HepG2 (cell line): ENCODE data around the gene RAPGEF2. TPM values are rescaled to one million over a fixed set of nuclear protein-coding genes. Genes with fewer than 3 reads are reported as not detected.

Source experiments
- ATAC-seq: fragments of 200-7000 bp; cut with Tn5 transposase; 3 replicates; pipeline ENCODE4 v1.9.1; 2020; ENCODE audit warnings: mild to moderate bottlenecking, moderate library complexity
- BruUV-seq: library from RNA; stranded (reverse); fragments of 400-500 nt; replicated peaks from 2 replicates; lab custom pipeline; 2021; lab: Mats Ljungman, UMichigan
- CTCF ChIA-PET: fragments of 300-600 bp; formaldehyde crosslinking; extraction: SDS; loops from one replicate; lab custom pipeline; 2021; ENCODE audit warnings: low total read pairs, inconsistent platforms, low intra/inter-chr PET ratio; lab: Yijun Ruan, JAX
- POLR2A ChIA-PET: fragments of 350-600 bp; sonication (Branson Sonifier 250); formaldehyde crosslinking; loops from one replicate; lab custom pipeline; 2020; ENCODE audit warnings: antibody characterized with exemption, inconsistent platforms; lab: Yijun Ruan, JAX
- DNase-seq: peaks from one replicate; pipeline ENCODE4 v3.0.0-alpha.2; 2015; ENCODE audit warnings: low spot score
- FAIRE-seq: peaks from 3 replicates; lab custom pipeline; 2011; peaks lifted over from hg19 to GRCh38; lab: Jason Lieb, UNC
- H2AFZ ChIP-seq: one replicate; pipeline ENCODE4 v1.6.1; 2011; ENCODE audit warnings: low read length, inconsistent platforms
- H3K27ac ChIP-seq: fragments of 300-600 bp; 3 replicates; pipeline ENCODE4 v1.8.0; 2011; ENCODE audit warnings: mixed run types, mild to moderate bottlenecking, mixed read lengths, low read length, inconsistent platforms; ENCODE audit not compliant: insufficient read depth; ENCODE audit errors: extremely low read length
- H3K27me3 ChIP-seq, 2 experiments: fragments of 200-600 bp in 1 of 2; 2 replicates in 1 of 2; 3 replicates in 1 of 2; pipeline versions ENCODE4 v1.6.0 to v1.8.0; 2011; ENCODE audit warnings: low read length in 2 of 2, mild to moderate bottlenecking in 2 of 2, moderate library complexity in 2 of 2, inconsistent platforms in 1 of 2; ENCODE audit not compliant: insufficient read depth in 2 of 2, control insufficient read depth in 1 of 2
- H3K36me3 ChIP-seq, 2 experiments: fragments of 200-600 bp in 1 of 2; replicated peaks in 1 of 2; 2 replicates in 1 of 2; 3 replicates in 1 of 2; pipeline versions ENCODE4 v1.5.1 to v1.8.0; 2011; ENCODE audit warnings: low read length in 2 of 2, inconsistent platforms in 1 of 2; ENCODE audit not compliant: insufficient read depth in 2 of 2, control insufficient read depth in 1 of 2
- H3K4me1 ChIP-seq: 2 replicates; pipeline ENCODE4 v1.5.1; 2012; ENCODE audit warnings: low read length, inconsistent platforms; ENCODE audit not compliant: insufficient read depth
- H3K4me2 ChIP-seq: 2 replicates; pipeline ENCODE4 v1.6.0; 2011; ENCODE audit warnings: low read depth, low read length, inconsistent platforms
- H3K4me3 ChIP-seq, 3 experiments: fragments of 200-600 bp in 1 of 3; sonication (generic), shearing (Covaris generic) in 1 of 3; replicated peaks in 1 of 3; 2 replicates each; pipeline ENCODE4 v1.5.1; 2011 to 2016; ENCODE audit warnings: low read length in 3 of 3, inconsistent platforms in 2 of 3, low read depth in 2 of 3, mild to moderate bottlenecking in 2 of 3, control low read depth in 1 of 3, mixed read lengths in 1 of 3; ENCODE audit not compliant: insufficient read depth in 1 of 3
- H3K79me2 ChIP-seq: one replicate; pipeline ENCODE4 v1.6.1; 2011; ENCODE audit warnings: low read length, inconsistent platforms; ENCODE audit not compliant: insufficient read depth
- H3K9ac ChIP-seq: 2 replicates; pipeline ENCODE4 v1.6.0; 2011; ENCODE audit warnings: mild to moderate bottlenecking, low read depth, low read length, inconsistent platforms; ENCODE audit not compliant: insufficient read depth
- H3K9me3 ChIP-seq: 2 replicates; pipeline ENCODE4 v1.5.1; 2012; ENCODE audit warnings: mild to moderate bottlenecking, low read length
- H4K20me1 ChIP-seq: 2 replicates; pipeline ENCODE4 v1.6.0; 2011; ENCODE audit warnings: inconsistent platforms, mild to moderate bottlenecking, low read length, moderate library complexity; ENCODE audit not compliant: insufficient read depth
- BRCA1 ChIP-seq: sonication (generic); formaldehyde crosslinking; IDR thresholded peaks from 2 replicates; pipeline ENCODE4 v1.4.0; 2020; ENCODE audit warnings: missing genetic modification reagents
- WGBS: methylation state at CpG from one replicate; pipeline ENCODE4 v1.1.6; 2017; ENCODE audit warnings: low lambda C conversion rate; 5-methylcytosine and 5-hydroxymethylcytosine counted together
- in situ Hi-C: cut with HindIII; loops from 2 replicates; pipeline ENCODE4 v1.10.0; 2017; ENCODE audit warnings: low pct_unique_long_range_greater_than_20kb; ENCODE audit not compliant: extremely low pct_ligation_motif_present
- intact Hi-C: fragments of 100-400 bp; cut with micrococcal nuclease; formaldehyde crosslinking; loops from one replicate; pipeline ENCODE4 v1.10.0; 2022; ENCODE audit not compliant: unreplicated experiment
- polyA plus RNA-seq, 8 experiments: library from polyadenylated mRNA; depleted of rRNA in 3 of 8; stranded (reverse) in 7 of 8; unstranded in 1 of 8; fragments of >200 nt; fragmentation: Illumina TruSeq in 4 of 8; extraction: Trizol in 4 of 8; gene quantifications; 2 replicates each; pipeline versions ENCODE4 v1.2.1 to v1.2.3, GENCODE V29; 2011 to 2016; ENCODE audit warnings: low read depth in 4 of 8, missing spikeins in 1 of 8, mixed read lengths in 1 of 8; ENCODE audit not compliant: insufficient read depth in 1 of 8
- total RNA-seq, 5 experiments: library from RNA; depleted of rRNA; stranded (reverse); fragments of >200 nt; fragmentation: Illumina TruSeq; extraction: Trizol; gene quantifications; 2 replicates each; pipeline ENCODE4 v1.2.3, GENCODE V29; 2016; ENCODE audit warnings: low read depth in 1 of 5
- TF ChIP-seq, protein P1 (sequence below): sonication (generic); formaldehyde crosslinking; IDR thresholded peaks from 2 replicates; pipeline ENCODE4 v1.5.0; 2020; ENCODE audit warnings: mild to moderate bottlenecking, missing genetic modification reagents
- TF ChIP-seq, protein P2 (sequence below): sonication (generic); formaldehyde crosslinking; IDR thresholded peaks from 2 replicates; pipeline ENCODE4 v1.5.1; 2020; ENCODE audit warnings: missing genetic modification reagents, mild to moderate bottlenecking, borderline replicate concordance

RAPGEF2 gene
- total and polyA plus RNA-seq, 2 of the 13 experiments (the other 11 are each of a cell fraction or from before 2014, with no cell fraction given), result 19.2 to 23.0 TPM

DNA sequence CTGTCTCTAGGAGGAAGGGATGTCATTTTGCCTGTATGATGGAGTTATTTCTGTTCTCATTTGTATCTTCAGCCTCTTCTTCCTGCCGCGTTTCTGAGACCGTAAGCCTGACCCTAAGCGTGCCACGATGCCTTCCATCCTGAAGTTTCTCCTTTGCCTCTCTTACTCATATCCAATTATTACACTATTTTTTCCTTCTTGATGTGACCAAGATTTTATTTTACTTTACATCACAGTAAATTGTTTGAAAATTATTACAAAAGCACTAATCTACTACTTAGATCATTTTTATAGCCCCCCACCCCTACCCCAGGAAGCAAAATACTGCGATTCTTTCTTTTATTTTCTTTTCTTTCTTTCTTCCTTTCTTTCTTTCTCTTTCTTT is 95.0 kb downstream of the RAPGEF2 start:
- no peaks in the 10 kb centered on the region for H3K4me1 ChIP-seq
- H3K27me3 ChIP-seq, result no peaks in the 10 kb centered on the region
- CTCF ChIA-PET, result no interaction called here
- H3K79me2 ChIP-seq, result no peaks in the 10 kb centered on the region
- WGBS, result 97% methylated on average over 6 of the region's 6 CpGs
- no peak overlapping the region for H2AFZ ChIP-seq
- H3K27ac ChIP-seq, result no peak overlapping the region
- peaks cover 1 to 6% of the 10 kb centered on the region in 2 experiments; a peak in 2 of 5 replicates for H3K36me3 ChIP-seq
- FAIRE-seq, result no peak
- no peak overlapping the region for H3K4me3 ChIP-seq
- H3K9me3 ChIP-seq, result no peaks in the 10 kb centered on the region
- no peak for ATAC-seq
- no TSS peak for BruUV-seq
- no peak for DNase-seq
- TF ChIP-seq, protein P1, sequence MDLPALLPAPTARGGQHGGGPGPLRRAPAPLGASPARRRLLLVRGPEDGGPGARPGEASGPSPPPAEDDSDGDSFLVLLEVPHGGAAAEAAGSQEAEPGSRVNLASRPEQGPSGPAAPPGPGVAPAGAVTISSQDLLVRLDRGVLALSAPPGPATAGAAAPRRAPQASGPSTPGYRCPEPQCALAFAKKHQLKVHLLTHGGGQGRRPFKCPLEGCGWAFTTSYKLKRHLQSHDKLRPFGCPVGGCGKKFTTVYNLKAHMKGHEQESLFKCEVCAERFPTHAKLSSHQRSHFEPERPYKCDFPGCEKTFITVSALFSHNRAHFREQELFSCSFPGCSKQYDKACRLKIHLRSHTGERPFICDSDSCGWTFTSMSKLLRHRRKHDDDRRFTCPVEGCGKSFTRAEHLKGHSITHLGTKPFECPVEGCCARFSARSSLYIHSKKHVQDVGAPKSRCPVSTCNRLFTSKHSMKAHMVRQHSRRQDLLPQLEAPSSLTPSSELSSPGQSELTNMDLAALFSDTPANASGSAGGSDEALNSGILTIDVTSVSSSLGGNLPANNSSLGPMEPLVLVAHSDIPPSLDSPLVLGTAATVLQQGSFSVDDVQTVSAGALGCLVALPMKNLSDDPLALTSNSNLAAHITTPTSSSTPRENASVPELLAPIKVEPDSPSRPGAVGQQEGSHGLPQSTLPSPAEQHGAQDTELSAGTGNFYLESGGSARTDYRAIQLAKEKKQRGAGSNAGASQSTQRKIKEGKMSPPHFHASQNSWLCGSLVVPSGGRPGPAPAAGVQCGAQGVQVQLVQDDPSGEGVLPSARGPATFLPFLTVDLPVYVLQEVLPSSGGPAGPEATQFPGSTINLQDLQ, result no peak
- no peak for TF ChIP-seq BRCA1 (CRISPR knock-in tag)
- TF ChIP-seq, protein P2, sequence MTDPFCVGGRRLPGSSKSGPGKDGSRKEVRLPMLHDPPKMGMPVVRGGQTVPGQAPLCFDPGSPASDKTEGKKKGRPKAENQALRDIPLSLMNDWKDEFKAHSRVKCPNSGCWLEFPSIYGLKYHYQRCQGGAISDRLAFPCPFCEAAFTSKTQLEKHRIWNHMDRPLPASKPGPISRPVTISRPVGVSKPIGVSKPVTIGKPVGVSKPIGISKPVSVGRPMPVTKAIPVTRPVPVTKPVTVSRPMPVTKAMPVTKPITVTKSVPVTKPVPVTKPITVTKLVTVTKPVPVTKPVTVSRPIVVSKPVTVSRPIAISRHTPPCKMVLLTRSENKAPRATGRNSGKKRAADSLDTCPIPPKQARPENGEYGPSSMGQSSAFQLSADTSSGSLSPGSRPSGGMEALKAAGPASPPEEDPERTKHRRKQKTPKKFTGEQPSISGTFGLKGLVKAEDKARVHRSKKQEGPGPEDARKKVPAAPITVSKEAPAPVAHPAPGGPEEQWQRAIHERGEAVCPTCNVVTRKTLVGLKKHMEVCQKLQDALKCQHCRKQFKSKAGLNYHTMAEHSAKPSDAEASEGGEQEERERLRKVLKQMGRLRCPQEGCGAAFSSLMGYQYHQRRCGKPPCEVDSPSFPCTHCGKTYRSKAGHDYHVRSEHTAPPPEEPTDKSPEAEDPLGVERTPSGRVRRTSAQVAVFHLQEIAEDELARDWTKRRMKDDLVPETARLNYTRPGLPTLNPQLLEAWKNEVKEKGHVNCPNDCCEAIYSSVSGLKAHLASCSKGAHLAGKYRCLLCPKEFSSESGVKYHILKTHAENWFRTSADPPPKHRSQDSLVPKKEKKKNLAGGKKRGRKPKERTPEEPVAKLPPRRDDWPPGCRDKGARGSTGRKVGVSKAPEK (CRISPR knock-in tag), result no peak
- POLR2A ChIA-PET, result no interaction called here
- in situ Hi-C loops (no loop called here), intact Hi-C loops (no loop called here)
- H3K4me2 ChIP-seq, result no peak overlapping the region
- no peaks in the 10 kb centered on the region for H4K20me1 ChIP-seq
- no peak overlapping the region for H3K9ac ChIP-seq
